ENCODE results near the gene ABCA7. TPM values are rescaled to one million over a fixed set of nuclear protein-coding genes. Genes with fewer than 3 reads are reported as not detected.

ABCA7 gene
- 9.4 TPM for total RNA-seq
- long read RNA-seq, partial matches to known transcripts = 9 of 18 reads
- long read RNA-seq, other reads (novel, unspliced or antisense) = 9 of 18 reads

- intact Hi-C loops (cut with micrococcal nuclease) = no loop called here
- DNase-seq (peak; percentile 99), ATAC-seq (peak; percentile 96)
Observed at GRCh38 chr19:1039646-1040475, at the start of gene ABCA7. ABCA7 (plus strand) TSS chr19:1040107; CDS start chr19:1041362, 1,255 bp downstream.

- DNase-seq (no peak), ATAC-seq (no peak)
- intact Hi-C loops (cut with micrococcal nuclease) = no loop called here
Observed at GRCh38 chr19:990119-990571, 49.8 kb upstream of the ABCA7 start.

DNA sequence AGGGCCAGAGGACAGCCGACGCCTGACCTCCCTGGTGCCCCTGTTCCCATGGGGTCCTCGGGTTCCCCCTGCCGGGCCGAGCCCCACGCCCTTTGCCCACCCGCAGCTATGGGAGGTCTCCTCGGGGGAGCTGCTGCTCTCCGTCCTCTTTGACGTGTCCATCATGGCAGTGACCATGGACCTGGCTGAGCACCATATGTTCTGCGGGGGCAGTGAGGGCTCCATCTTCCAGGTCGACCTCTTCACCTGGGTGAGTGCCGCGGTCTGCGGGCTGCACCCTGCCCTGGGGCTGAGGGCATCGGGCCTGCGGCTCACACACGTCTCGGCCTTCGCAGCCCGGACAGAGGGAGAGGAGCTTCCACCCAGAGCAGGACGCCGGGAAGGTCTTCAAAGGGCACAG lies 49.2 kb upstream of the ABCA7 start:
- ATAC-seq = no peak
- DNase-seq = no peak
- intact Hi-C loops (cut with micrococcal nuclease) = no loop called here

DNA sequence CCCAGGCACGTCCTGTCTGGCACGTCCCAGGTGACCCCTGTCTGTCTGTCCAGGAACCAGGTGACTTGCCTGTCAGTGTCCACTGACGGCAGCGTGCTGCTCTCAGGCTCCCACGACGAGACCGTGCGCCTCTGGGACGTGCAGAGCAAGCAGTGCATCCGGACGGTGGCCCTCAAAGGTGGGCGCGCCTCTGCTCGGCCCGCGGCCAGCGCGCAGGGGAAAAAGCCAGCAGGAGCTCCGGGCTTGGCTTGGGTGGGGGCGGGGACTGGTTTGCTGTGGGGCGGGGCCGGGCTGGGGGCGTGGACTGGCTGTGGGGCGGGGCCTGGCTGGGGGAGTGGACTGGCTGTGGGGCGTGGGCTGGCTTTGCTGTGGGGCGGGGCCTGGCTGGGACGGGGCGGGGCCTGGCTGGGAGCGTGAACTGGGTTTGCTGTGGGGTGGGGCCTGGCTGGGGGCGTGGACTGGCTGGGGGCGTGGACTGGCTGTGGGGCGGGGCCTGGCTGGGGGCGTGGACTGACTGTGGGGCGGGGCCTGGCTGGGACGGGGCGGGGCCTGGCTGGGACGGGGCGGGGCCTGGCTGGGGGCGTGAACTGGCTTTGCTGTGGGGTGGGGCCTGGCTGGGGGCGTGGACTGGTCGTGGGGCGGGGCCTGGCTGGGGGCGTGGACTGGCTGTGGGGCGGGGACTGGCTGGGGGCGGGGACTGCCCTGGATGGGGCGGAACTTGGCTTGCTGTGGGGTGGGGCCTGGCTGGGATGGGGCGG lies 48.6 kb upstream of the ABCA7 start:
- ATAC-seq (peak; percentile 22), DNase-seq (no peak)
- intact Hi-C loops (cut with micrococcal nuclease) = no loop called here

- ATAC-seq (no peak), DNase-seq (no peak)
- intact Hi-C loops (cut with micrococcal nuclease) = no loop called here
Observed at GRCh38 chr19:991932-992669, 47.8 kb upstream of the ABCA7 start.

DNA sequence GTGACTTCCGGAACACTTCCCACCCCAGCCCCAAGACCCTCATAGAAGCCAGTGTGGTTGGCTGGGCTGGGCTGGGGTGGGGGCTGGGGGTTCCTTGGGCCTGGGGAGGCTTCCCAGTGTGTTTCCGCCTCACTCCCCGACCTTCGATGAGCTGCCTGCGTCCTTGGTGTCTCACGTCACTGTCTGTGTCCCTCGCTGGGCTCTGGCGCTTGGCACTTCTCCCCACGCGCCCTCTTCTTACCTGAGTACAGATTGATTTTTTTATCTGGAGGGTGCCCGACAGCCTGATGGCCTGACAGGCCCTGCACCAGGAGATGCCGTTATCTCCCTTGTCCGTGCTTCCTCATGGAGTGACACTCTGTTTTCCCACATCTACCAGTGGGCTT lies 47.2 kb upstream of the ABCA7 start:
- DNase-seq = no peak
- intact Hi-C loops (cut with micrococcal nuclease) = no loop called here
- ATAC-seq = no peak

DNA sequence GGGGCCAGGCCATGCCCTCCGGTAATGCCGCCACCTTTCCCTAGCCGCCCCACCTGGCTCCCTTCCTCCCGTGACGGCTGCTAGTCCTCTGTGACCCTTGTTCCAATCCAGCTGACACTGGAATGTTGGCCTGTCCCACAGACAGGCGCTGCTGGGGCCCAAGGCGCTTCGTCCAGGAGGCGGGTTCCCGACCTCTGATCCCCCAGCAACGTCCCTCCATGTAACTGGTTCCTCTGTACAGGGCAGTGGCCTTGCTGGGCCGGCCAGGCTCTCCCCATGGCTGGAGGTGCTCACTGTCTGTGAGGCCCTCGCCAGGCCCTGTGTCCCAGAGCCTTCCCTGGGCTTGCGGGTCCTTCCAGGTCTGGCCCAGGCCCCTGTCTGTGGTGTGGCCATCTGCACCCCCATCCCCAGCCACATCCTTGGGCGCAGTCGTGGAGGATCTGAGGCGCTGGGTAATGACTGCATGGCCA lies 46.5 kb upstream of the ABCA7 start:
- ATAC-seq (no peak), DNase-seq (no peak)
- intact Hi-C loops (cut with micrococcal nuclease) = no loop called here

- ATAC-seq = no peak
- intact Hi-C loops (cut with micrococcal nuclease) = no loop called here
- DNase-seq = no peak
Observed at GRCh38 chr19:993831-994393, 46.0 kb upstream of the ABCA7 start.

- ATAC-seq (no peak), DNase-seq (no peak)
Observed at GRCh38 chr19:994516-994915, 45.4 kb upstream of the ABCA7 start.

DNA sequence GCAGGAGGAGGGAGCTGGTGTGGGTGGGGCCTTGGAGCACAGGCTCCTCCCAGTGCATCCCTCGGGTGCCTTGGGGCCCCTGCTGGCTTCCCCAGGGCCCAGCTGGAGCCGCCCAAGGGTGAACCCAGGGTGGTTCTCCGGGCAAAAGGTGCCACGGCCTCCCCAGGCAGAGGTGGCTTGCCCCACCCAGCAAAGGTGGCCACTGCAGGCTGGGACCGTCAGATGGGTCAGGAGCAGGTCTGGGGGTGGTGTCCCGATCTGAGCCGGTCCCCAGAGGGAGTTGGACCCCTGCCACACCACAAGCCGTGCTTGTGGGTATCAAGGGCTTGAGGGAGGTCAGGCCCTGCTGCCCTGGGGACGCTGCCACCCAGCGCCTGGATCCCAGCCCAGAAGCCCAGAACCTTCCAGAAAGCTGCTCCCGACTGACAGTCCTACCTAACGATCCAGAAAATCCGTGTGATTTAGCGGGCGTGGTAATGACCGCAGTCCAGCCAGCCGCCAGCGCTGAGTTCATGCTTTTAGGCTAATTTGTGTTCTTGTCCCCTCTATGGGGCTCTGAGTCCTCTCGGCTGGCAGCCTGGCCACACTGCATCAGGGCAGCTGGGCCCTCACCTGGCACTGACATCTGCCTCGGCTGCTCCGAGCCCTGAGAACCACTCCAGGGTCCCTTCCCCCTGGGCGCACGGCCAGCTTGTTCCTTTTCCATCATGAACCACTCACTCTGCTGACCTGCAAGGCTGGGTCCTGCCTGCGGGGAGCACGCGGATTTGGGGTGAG lies 44.7 kb upstream of the ABCA7 start:
- intact Hi-C loops (cut with micrococcal nuclease) = no loop called here
- ATAC-seq (no peak), DNase-seq (no peak)

More at GRCh38 chr19:994516-994915, 45.4 kb upstream of the ABCA7 start:
- intact Hi-C loops (cut with micrococcal nuclease) = no loop called here

DNA sequence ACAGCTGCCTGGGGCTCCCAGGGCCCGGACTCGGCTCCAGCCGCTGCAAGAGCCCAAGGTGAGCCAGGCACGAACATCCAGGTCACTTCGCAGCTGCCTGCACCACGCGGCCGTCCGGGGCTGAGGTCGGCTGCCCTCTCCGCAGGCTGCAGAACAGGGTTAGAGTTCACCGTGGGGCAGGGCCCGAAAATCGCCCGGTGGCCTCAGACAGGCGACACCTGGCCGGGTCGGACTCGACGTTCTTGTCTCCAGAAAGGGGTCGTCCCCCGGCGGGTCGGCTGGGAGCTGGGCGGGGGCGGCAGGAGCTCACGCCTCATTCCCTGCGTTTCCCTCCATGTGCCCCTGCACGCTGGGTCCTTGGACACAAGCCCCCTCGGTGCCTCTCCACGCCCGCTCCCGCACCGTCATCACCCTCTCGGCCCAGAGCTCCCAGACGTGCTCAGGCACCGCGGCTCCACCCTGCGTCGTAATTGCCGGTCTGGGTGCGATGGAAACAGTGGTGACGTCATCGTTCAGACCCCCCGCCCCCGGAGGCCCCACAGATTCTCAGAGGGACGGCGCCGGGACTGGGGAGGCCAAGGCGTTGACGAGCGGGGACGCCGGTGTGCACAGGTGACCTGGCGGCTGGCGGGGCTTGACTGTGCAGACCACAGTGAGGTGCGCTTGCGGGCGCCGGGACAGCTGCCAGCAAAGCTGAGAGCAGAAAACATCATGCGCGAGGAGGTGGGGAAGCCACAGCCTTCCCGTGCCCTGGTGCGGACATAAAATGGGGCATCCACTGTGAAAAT lies 43.7 kb upstream of the ABCA7 start:
- DNase-seq (no peak), ATAC-seq (no peak)

DNA sequence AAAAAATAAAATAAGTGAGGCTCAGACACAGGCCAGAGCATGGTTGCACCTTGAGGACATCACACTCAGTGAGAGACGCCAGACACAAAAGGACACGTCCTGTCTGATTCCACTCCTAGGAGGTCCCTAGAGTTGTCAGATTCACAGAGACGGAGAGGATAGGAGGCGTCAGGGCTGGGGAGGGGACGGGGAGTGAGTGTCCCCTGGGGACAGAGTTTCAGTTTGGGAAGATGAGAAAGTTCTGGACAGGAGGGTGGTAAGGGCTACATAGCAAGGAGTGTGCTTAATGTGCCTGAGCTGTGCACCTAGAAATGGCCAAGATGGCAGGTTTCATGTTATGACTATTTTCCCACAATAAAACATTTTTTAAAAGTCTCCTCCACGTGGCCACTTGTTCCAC lies 41.8 kb upstream of the ABCA7 start:
- intact Hi-C loops (cut with micrococcal nuclease) = no loop called here
- ATAC-seq = no peak
- no peak for DNase-seq

More for the DNA sequence above, 43.7 kb upstream of the ABCA7 start:
- intact Hi-C loops (cut with micrococcal nuclease) = no loop called here

GRCh38 chr19:999379-999719 lies 40.6 kb upstream of the ABCA7 start:
- DNase-seq (no peak), ATAC-seq (no peak)
- intact Hi-C loops (cut with micrococcal nuclease) = no loop called here

DNA sequence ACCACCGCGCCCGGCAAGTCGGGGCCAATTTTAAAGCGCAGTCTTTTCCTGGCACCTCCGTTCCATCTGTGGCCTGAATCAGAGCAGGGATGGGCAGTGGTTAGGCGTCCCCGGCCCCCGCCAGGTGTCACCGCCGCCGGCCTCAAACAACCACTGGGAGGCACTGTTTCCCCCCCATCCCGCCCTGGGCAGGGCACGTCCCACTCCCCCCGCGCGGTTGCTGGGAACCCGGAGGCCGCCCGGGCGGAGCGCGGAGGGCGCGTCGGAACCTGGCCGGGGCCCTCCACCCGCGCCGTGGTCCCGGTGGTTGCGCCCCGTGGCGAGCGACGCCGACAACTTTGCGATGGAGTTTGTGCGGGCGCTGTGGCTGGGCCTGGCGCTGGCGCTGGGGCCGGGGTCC lies 39.8 kb upstream of the ABCA7 start, which contains the start of gene GRIN3B:
TSS of gene GRIN3B (plus strand) at position 325 of the 400 bp plus-strand sequence. CDS start at position 344, 19 bp downstream.
- ATAC-seq (peak; percentile 51), DNase-seq (peak; percentile 69)
- intact Hi-C loops (cut with micrococcal nuclease) = no loop called here

DNA sequence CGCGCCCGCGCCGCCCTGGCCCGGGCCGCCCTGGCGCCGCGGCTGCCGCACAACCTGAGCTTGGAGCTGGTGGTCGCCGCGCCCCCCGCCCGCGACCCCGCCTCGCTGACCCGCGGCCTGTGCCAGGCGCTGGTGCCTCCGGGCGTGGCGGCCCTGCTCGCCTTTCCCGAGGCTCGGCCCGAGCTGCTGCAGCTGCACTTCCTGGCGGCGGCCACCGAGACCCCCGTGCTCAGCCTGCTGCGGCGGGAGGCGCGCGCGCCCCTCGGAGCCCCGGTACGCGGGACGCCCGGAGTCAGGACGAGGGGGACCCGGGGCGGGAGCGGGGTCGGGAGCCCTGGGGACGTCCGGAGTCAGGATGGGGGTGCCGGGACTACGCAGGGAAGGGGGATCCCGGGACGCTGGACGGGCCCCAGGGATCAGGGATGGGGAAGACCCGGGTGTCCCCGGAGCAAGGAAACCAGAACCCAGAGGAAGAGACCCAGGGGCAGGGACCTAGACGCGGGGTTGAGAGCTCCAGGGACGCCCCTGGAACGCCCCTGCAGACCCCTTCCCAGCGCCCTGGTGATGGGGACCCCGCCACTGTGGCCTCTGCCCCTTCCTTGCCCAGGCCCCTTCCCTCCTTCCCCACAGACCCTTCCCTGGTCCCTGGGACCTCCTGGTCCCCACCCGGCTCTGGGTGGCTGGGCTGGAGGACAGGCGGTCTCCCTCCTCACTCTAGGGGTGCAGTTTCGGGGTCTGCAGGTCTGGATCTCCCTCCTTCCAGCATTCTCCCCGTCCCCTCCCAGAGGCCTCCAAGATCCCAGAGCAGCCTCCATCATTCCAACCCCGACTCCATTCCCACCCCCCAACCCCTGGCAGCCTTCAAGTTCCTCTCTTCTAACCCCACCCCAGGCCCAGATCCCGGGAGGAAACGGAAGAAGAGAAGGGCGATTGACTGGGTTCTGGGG lies 39.0 kb upstream of the ABCA7 start:
- ATAC-seq (no peak), DNase-seq (no peak)
- intact Hi-C loops (cut with micrococcal nuclease) = no loop called here

DNA sequence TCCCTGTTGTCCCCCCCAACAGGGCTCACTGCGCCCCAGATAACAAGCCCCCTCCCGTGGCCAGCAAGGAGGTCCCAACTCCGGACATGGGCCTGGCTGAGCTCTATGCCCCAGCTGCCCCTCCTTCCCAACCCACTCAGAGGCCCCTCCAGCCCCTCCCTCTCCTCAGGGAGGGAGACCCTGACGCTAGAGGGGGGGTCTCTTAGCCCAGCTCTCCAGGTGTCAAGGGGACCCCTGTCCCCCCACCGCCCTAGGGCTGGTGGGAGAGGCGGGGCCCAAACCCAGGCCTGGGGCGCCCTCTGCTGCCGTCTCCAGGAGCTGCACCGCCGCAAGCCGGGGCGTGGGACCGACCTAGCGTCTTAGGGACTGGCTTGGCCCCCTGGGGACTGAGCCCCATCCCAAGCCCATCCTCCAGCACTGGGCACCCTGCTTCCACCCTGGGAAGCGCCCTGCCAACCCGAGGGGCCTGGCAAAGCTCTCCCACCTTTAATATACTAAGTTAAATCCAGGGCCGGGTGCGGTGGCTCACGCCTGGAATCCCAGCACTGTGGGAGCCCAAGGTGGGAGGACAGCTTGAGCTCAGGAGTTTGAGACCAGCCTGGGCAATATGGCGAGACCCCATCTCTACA lies 38.3 kb upstream of the ABCA7 start:
- intact Hi-C loops (cut with micrococcal nuclease) = no loop called here
- DNase-seq (peak; percentile 74), ATAC-seq (peak; percentile 71)

Measured in left ventricle myocardium superior (tissue), 1 donor.